Adipocyte (in vitro differentiated cells): ENCODE measurements around the gene RHOV.
A peak's percentile ranks its signal among the peaks of the same experiment; 100 is the strongest.
"Not testable (repeated sequence)": the region's sequence is repeated elsewhere in the genome, so short reads cannot be mapped to it uniquely, and the experiment has no call there.

Experiments used
- DNase-seq: peaks from one replicate; pipeline ENCODE4 v3.0.0-alpha.2; 2015; ENCODE audit warnings: low read depth
- H3K27me3 ChIP-seq: replicated peaks from 2 replicates; pipeline ENCODE4 v1.7.0; 2013; ENCODE audit warnings: mild to moderate bottlenecking, low read length, moderate library complexity; ENCODE audit not compliant: control insufficient read depth, insufficient read depth
- H3K36me3 ChIP-seq: 2 replicates; pipeline ENCODE4 v1.7.0; 2013; ENCODE audit warnings: low read length, mild to moderate bottlenecking, moderate library complexity; ENCODE audit not compliant: control insufficient read depth, insufficient read depth, severe bottlenecking
- H3K4me1 ChIP-seq: 2 replicates; pipeline ENCODE4 v1.7.0; 2013; ENCODE audit warnings: mild to moderate bottlenecking, low read length, moderate library complexity; ENCODE audit not compliant: control insufficient read depth, insufficient read depth
- H3K4me3 ChIP-seq: 2 replicates; pipeline ENCODE4 v1.7.0; 2013; ENCODE audit warnings: mild to moderate bottlenecking, low read length, moderate library complexity
- H3K9ac ChIP-seq: 2 replicates; pipeline ENCODE4 v1.7.0; 2013; ENCODE audit warnings: mild to moderate bottlenecking, low read length, moderate library complexity
- H3K9me3 ChIP-seq: 2 replicates; pipeline ENCODE4 v1.7.0; 2013; ENCODE audit warnings: mild to moderate bottlenecking, low read length, moderate library complexity; ENCODE audit not compliant: control insufficient read depth

The RHOV gene

DNA sequence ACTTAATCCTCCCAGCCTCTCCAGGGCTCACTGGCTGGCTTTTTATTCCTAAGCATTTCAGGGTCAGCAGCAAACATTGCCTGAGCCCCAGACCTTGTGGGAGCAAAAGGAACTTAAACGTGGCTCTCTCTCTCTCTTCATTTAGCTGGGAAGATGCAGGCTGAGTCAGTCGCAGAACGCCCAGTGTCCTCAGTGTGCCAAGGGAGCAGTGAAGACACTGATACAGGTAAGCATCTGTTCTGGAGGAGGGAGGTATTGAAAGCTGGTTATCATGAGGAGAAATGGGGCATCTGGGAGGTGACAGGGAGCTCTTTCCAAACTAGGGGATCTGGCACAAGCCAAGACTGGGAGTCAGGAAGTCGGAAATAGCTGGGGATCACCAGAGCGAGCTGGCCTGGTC lies 4.3 kb downstream of the RHOV start:
- H3K4me3 ChIP-seq = no peak overlapping the region
- H3K9ac ChIP-seq = no peak overlapping the region
- no peaks in the 10 kb centered on the region for H3K36me3 ChIP-seq
- H3K9me3 ChIP-seq = no peaks in the 10 kb centered on the region
- H3K27me3 ChIP-seq = peaks cover 31% of the 10 kb centered on the region
- H3K4me1 ChIP-seq = peaks cover 6% of the 10 kb centered on the region
- no peak for DNase-seq

GRCh38 chr15:40867199-40867598 lies 6.8 kb downstream of the RHOV start:
- Histone ChIP-seq H3K9ac (no peak overlapping the region), H3K36me3 (no peaks in the 10 kb centered on the region), H3K4me1 (peaks cover 6% of the 10 kb centered on the region), H3K27me3 (peaks cover 25% of the 10 kb centered on the region), H3K9me3 (no peaks in the 10 kb centered on the region), H3K4me3 (no peak overlapping the region)
- no peak for DNase-seq

DNA sequence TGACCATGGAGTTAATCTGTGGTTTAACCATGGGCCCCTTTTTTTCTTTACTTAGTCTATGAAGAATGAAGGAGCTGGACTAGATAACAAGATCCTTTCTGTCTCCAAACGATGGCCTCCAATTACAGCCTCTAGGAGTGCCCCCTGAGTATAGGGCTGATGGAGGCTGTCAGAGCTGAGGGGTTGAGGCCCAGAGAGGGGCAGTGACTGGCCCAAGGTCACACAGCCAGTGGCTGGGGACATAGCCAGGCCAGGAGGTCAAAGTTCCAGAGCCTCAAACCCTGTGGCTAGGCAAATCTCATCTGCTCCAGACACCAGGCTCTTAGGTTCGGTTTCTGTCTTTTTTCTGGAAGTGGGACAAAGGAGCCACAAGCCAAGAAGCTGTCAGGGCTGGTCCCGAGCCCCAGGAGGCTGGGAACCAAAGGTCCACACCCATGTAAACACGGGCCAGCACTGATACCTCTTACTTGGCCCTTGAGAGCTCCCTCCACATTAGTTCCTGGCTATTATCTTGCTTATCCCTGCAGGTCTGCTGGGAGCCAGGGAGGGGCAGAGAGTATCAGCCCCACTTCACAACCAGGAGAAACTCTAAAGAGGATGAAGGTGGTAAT lies 10.3 kb downstream of the RHOV start:
- no peak overlapping the region for H3K4me3 ChIP-seq
- H3K9me3 ChIP-seq = no peaks in the 10 kb centered on the region
- peaks cover 31% of the 10 kb centered on the region for H3K27me3 ChIP-seq
- no peaks in the 10 kb centered on the region for H3K4me1 ChIP-seq
- DNase-seq = no peak
- H3K9ac ChIP-seq = no peak overlapping the region
- H3K36me3 ChIP-seq = no peaks in the 10 kb centered on the region

DNA sequence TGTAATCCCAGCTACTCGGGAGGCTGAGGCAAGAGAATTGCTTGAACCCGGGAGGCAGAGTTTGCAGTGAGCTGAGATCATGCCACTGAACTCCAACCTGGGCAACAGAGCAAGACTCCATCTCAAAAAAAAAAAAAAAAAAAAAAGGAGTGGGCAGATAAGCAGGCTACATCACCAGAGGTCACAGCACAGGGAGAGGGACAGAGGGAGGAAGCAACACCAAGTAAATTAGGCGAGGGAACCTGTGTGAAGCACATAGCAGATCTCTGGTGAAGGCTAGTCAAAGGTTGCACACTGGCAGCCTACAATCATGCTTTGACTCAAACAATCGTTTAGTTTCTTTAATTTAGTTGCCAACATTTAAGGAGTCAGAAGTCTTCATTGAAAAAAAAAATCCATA lies 12.9 kb downstream of the RHOV start:
- H3K36me3 ChIP-seq, H3K9me3 ChIP-seq, H3K4me3 ChIP-seq, H3K4me1 ChIP-seq, DNase-seq, H3K9ac ChIP-seq: not testable (repeated sequence)
- H3K27me3 ChIP-seq = peaks cover 40% of the 10 kb centered on the region

GRCh38 chr15:40859206-40859851 lies 14.7 kb downstream of the RHOV start:
- peak; percentile 74 for DNase-seq
- H3K9ac ChIP-seq = no peak overlapping the region
- no peaks in the 10 kb centered on the region for H3K9me3 ChIP-seq
- peaks cover 45% of the 10 kb centered on the region for H3K27me3 ChIP-seq
- H3K4me3 ChIP-seq = no peak overlapping the region
- no peaks in the 10 kb centered on the region for H3K36me3 ChIP-seq
- H3K4me1 ChIP-seq = no peaks in the 10 kb centered on the region

DNA sequence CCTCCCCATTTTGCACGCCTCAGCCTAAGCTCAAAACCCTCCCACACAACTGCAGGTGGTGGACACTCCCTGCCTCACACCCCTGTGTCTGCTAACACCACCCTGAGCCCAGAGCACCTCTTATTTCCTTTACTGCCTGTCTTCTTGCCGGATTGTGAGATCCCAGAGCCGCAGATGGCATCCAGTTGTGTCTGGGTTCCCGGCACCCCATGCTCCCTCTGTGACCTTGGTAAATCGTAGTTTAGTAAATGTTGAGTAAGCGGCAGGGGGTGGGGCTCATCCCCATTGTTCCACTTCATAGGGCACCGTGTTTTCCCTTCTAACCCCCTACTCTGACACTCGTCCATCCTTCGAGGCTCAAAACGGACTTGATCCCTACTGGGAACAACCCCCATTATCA lies 15.3 kb downstream of the RHOV start:
- Histone ChIP-seq H3K4me3 (no peak overlapping the region), H3K4me1 (no peaks in the 10 kb centered on the region), H3K36me3 (no peaks in the 10 kb centered on the region), H3K9ac (no peak overlapping the region), H3K9me3 (no peaks in the 10 kb centered on the region), H3K27me3 (peaks cover 44% of the 10 kb centered on the region)
- DNase-seq = no peak

- no peaks in the 10 kb centered on the region for H3K36me3 ChIP-seq
- H3K9me3 ChIP-seq = no peaks in the 10 kb centered on the region
- no peak overlapping the region for H3K4me3 ChIP-seq
- DNase-seq = peak; percentile 84
- no peaks in the 10 kb centered on the region for H3K4me1 ChIP-seq
- H3K27me3 ChIP-seq = peaks cover 42% of the 10 kb centered on the region
- H3K9ac ChIP-seq = no peak overlapping the region
These were observed 16.3 kb downstream of the RHOV start for GRCh38 chr15:40857601-40858341.

DNA sequence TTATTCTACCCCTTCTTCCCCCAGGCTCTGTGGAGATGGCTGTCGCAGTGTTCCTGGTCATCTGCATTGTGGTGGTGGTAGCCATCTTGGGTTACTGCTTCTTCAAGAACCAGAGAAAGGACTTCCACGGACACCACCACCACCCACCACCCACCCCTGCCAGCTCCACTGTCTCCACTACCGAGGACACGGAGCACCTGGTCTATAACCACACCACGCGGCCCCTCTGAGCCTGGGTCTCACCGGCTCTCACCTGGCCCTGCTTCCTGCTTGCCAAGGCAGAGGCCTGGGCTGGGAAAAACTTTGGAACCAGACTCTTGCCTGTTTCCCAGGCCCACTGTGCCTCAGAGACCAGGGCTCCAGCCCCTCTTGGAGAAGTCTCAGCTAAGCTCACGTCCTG lies 17.3 kb downstream of the RHOV start:
- Histone ChIP-seq H3K4me1 (no peaks in the 10 kb centered on the region), H3K9ac (no peak overlapping the region), H3K27me3 (peaks cover 36% of the 10 kb centered on the region), H3K9me3 (no peaks in the 10 kb centered on the region), H3K4me3 (no peak overlapping the region), H3K36me3 (no peaks in the 10 kb centered on the region)
- DNase-seq = no peak

DNA sequence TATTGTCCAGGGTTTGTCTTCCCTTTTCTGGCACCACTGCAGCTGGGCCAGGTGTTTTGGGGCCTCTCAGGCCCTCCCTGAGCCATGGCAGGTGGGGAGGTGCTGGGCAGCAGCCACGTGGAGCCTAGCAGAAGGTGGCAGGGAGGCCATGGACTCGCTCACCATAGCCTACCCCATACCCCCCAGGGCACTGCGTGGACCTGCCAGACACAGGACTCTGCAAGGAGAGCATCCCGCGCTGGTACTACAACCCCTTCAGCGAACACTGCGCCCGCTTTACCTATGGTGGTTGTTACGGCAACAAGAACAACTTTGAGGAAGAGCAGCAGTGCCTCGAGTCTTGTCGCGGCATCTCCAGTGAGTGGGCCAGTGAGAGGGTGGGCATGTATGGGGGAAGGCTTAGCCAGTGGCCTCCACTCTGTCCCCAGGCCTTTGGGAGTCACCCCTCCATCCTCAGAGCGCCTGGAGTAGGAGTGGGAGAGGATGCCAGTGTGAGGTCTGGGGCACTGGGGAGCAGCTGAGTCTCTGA lies 18.3 kb downstream of the RHOV start:
- no peaks in the 10 kb centered on the region for H3K4me1 ChIP-seq
- no peaks in the 10 kb centered on the region for H3K9me3 ChIP-seq
- no peak overlapping the region for H3K9ac ChIP-seq
- H3K27me3 ChIP-seq = peaks cover 35% of the 10 kb centered on the region
- no peak for DNase-seq
- no peak overlapping the region for H3K4me3 ChIP-seq
- H3K36me3 ChIP-seq = no peaks in the 10 kb centered on the region

- no peak overlapping the region for H3K9ac ChIP-seq
- H3K4me3 ChIP-seq = no peak overlapping the region
- H3K4me1 ChIP-seq = no peaks in the 10 kb centered on the region
- no peak for DNase-seq
- H3K27me3 ChIP-seq = peaks cover 30% of the 10 kb centered on the region
- H3K9me3 ChIP-seq = no peaks in the 10 kb centered on the region
- no peaks in the 10 kb centered on the region for H3K36me3 ChIP-seq
These were observed 19.9 kb downstream of the RHOV start for GRCh38 chr15:40854161-40854560.

DNA sequence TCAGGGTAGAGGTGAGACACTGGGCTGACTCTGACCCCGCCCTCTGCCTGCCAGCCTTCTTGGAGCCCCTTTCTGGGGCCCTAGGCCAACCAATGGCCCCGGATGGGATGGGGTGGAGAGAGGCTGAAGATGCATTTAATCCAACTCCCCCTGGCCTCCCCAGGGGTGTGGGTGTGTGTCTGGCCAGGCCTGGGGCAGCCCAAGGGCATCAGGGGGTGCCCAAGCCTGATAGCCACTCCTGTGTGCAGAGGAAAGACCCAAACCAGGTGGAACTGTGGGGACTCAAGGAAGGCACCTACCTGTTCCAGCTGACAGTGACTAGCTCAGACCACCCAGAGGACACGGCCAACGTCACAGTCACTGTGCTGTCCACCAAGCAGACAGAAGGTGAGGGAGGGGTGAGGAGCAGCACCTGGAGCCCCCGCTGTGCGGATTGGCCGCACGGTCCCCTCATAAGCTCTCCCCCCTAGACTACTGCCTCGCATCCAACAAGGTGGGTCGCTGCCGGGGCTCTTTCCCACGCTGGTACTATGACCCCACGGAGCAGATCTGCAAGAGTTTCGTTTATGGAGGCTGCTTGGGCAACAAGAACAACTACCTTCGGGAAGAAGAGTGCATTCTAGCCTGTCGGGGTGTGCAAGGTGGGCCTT lies 20.7 kb downstream of the RHOV start:
- H3K36me3 ChIP-seq = no peaks in the 10 kb centered on the region
- no peaks in the 10 kb centered on the region for H3K4me1 ChIP-seq
- no peak overlapping the region for H3K4me3 ChIP-seq
- no peaks in the 10 kb centered on the region for H3K9me3 ChIP-seq
- peaks cover 26% of the 10 kb centered on the region for H3K27me3 ChIP-seq
- DNase-seq = no peak
- H3K9ac ChIP-seq = no peak overlapping the region
